ENCODE data around the gene NANOGP8.
"Not testable (repeated sequence)": the region's sequence is repeated elsewhere in the genome, so short reads cannot be mapped to it uniquely, and the experiment has no call there.

NANOGP8 gene

GRCh38 chr15:35082371-35083348 lies 2.4 kb downstream of the NANOGP8 start:
- H3K27me3 Mint-ChIP-seq (ENCODE audit: low read depth); H3K27ac Mint-ChIP-seq; H3K36me3 Mint-ChIP-seq (ENCODE audit: low read depth); DNase-seq (ENCODE audit: low spot score); H3K4me3 Mint-ChIP-seq; H3K4me1 Mint-ChIP-seq (ENCODE audit: low read depth); H3K9me3 Mint-ChIP-seq: not testable (repeated sequence)

GRCh38 chr15:35081626-35082365 lies 3.3 kb downstream of the NANOGP8 start:
- not testable (repeated sequence) for H3K4me1 Mint-ChIP-seq (ENCODE audit: low read depth); H3K27me3 Mint-ChIP-seq (ENCODE audit: low read depth); H3K9me3 Mint-ChIP-seq; DNase-seq (ENCODE audit: low spot score); H3K27ac Mint-ChIP-seq; H3K36me3 Mint-ChIP-seq (ENCODE audit: low read depth); H3K4me3 Mint-ChIP-seq

GRCh38 chr15:35080226-35080625 lies 4.9 kb downstream of the NANOGP8 start:
- Mint-ChIP-seq H3K27me3 (ENCODE audit: low read depth) (peaks cover 2% of the 10 kb centered on the region), H3K27ac (no peak overlapping the region), H3K4me1 (ENCODE audit: low read depth) (no peaks in the 10 kb centered on the region), H3K9me3 (no peaks in the 10 kb centered on the region), H3K4me3 (no peak overlapping the region), H3K36me3 (ENCODE audit: low read depth) (no peaks in the 10 kb centered on the region)
- no peak for DNase-seq (ENCODE audit: low spot score)

- peak; percentile 8 for DNase-seq (ENCODE audit: low spot score)
- H3K27ac Mint-ChIP-seq, result no peak overlapping the region
- H3K4me3 Mint-ChIP-seq, result no peak overlapping the region
- H3K9me3 Mint-ChIP-seq, result no peaks in the 10 kb centered on the region
- no peaks in the 10 kb centered on the region for H3K36me3 Mint-ChIP-seq (ENCODE audit: low read depth)
- H3K4me1 Mint-ChIP-seq (ENCODE audit: low read depth), result no peaks in the 10 kb centered on the region
- peaks cover 2% of the 10 kb centered on the region for H3K27me3 Mint-ChIP-seq (ENCODE audit: low read depth)
These were observed 6.7 kb downstream of the NANOGP8 start for GRCh38 chr15:35078221-35078915.

GRCh38 chr15:35071106-35071505 lies 14.0 kb downstream of the NANOGP8 start:
- Mint-ChIP-seq H3K4me1 (ENCODE audit: low read depth) (no peaks in the 10 kb centered on the region), H3K9me3 (no peaks in the 10 kb centered on the region), H3K27ac (no peak overlapping the region), H3K4me3 (no peak overlapping the region), H3K27me3 (ENCODE audit: low read depth) (no peaks in the 10 kb centered on the region), H3K36me3 (ENCODE audit: low read depth) (no peaks in the 10 kb centered on the region)
- DNase-seq (ENCODE audit: low spot score), result no peak

- no peak for DNase-seq (ENCODE audit: low spot score)
- Mint-ChIP-seq H3K4me3 (no peak overlapping the region), H3K27ac (no peak overlapping the region), H3K4me1 (ENCODE audit: low read depth) (no peaks in the 10 kb centered on the region), H3K27me3 (ENCODE audit: low read depth) (no peaks in the 10 kb centered on the region), H3K9me3 (no peaks in the 10 kb centered on the region), H3K36me3 (ENCODE audit: low read depth) (no peaks in the 10 kb centered on the region)
These were observed 16.1 kb downstream of the NANOGP8 start for GRCh38 chr15:35068846-35069475.

- Mint-ChIP-seq H3K4me3 (no peak overlapping the region), H3K36me3 (ENCODE audit: low read depth) (no peaks in the 10 kb centered on the region), H3K9me3 (no peaks in the 10 kb centered on the region), H3K4me1 (ENCODE audit: low read depth) (no peaks in the 10 kb centered on the region), H3K27ac (no peak overlapping the region), H3K27me3 (ENCODE audit: low read depth) (no peaks in the 10 kb centered on the region)
- no peak for DNase-seq (ENCODE audit: low spot score)
These were observed 17.4 kb downstream of the NANOGP8 start for GRCh38 chr15:35067496-35068347.

- Mint-ChIP-seq H3K27me3 (ENCODE audit: low read depth) (no peaks in the 10 kb centered on the region), H3K4me3 (no peak overlapping the region), H3K4me1 (ENCODE audit: low read depth) (no peaks in the 10 kb centered on the region), H3K9me3 (no peaks in the 10 kb centered on the region), H3K27ac (no peak overlapping the region), H3K36me3 (ENCODE audit: low read depth) (no peaks in the 10 kb centered on the region)
- no peak for DNase-seq (ENCODE audit: low spot score)
These were observed 19.0 kb downstream of the NANOGP8 start for GRCh38 chr15:35066094-35066493.

- Mint-ChIP-seq H3K9me3 (no peaks in the 10 kb centered on the region), H3K36me3 (ENCODE audit: low read depth) (no peaks in the 10 kb centered on the region), H3K27ac (no peak overlapping the region), H3K4me3 (no peak overlapping the region), H3K27me3 (ENCODE audit: low read depth) (no peaks in the 10 kb centered on the region), H3K4me1 (ENCODE audit: low read depth) (no peaks in the 10 kb centered on the region)
- DNase-seq (ENCODE audit: low spot score), result no peak
These were observed 20.4 kb downstream of the NANOGP8 start for GRCh38 chr15:35064576-35065190.

GRCh38 chr15:35062738-35063099 lies 22.4 kb downstream of the NANOGP8 start:
- Mint-ChIP-seq H3K27me3 (ENCODE audit: low read depth) (peaks cover 2% of the 10 kb centered on the region), H3K9me3 (no peaks in the 10 kb centered on the region), H3K4me1 (ENCODE audit: low read depth) (no peaks in the 10 kb centered on the region), H3K27ac (no peak overlapping the region), H3K4me3 (no peak overlapping the region), H3K36me3 (ENCODE audit: low read depth) (no peaks in the 10 kb centered on the region)
- DNase-seq (ENCODE audit: low spot score), result no peak

- Mint-ChIP-seq H3K9me3 (no peaks in the 10 kb centered on the region), H3K4me3 (no peak overlapping the region), H3K27ac (no peak overlapping the region), H3K4me1 (ENCODE audit: low read depth) (no peaks in the 10 kb centered on the region), H3K36me3 (ENCODE audit: low read depth) (no peaks in the 10 kb centered on the region), H3K27me3 (ENCODE audit: low read depth) (peaks cover 2% of the 10 kb centered on the region)
- DNase-seq (ENCODE audit: low spot score), result no peak
These were observed 23.0 kb downstream of the NANOGP8 start for GRCh38 chr15:35061825-35062737.

Data from T-helper 2 cell treated with Interferon-gamma antibody and Interleukin-4, amounts not matched to agents 5 μg/mL and 100 μg/mL, for 36 hours (primary cell).